Measurements from ENCODE around the gene TRHDE.

TRHDE gene

GRCh38 chr12:72281126-72281525 is 9.0 kb downstream of the TRHDE start:
- no peak overlapping the region for H3K4me3 ChIP-seq (ENCODE audit: low read depth, low read length)
- DNase-seq (ENCODE audit: low read depth): no peak
- TF ChIP-seq, protein P1, sequence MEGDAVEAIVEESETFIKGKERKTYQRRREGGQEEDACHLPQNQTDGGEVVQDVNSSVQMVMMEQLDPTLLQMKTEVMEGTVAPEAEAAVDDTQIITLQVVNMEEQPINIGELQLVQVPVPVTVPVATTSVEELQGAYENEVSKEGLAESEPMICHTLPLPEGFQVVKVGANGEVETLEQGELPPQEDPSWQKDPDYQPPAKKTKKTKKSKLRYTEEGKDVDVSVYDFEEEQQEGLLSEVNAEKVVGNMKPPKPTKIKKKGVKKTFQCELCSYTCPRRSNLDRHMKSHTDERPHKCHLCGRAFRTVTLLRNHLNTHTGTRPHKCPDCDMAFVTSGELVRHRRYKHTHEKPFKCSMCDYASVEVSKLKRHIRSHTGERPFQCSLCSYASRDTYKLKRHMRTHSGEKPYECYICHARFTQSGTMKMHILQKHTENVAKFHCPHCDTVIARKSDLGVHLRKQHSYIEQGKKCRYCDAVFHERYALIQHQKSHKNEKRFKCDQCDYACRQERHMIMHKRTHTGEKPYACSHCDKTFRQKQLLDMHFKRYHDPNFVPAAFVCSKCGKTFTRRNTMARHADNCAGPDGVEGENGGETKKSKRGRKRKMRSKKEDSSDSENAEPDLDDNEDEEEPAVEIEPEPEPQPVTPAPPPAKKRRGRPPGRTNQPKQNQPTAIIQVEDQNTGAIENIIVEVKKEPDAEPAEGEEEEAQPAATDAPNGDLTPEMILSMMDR (conservative IDR thresholded peaks at IDR 0.05; ENCODE audit: low read depth, low read length): no peak

- TF ChIP-seq, protein P1 (conservative IDR thresholded peaks at IDR 0.05; ENCODE audit: low read depth, low read length): peak; percentile 81
- no peak overlapping the region for H3K4me3 ChIP-seq (ENCODE audit: low read depth, low read length)
- DNase-seq (ENCODE audit: low read depth): peak; percentile 76
These were observed 10.6 kb downstream of the TRHDE start for GRCh38 chr12:72282721-72283120.

DNA sequence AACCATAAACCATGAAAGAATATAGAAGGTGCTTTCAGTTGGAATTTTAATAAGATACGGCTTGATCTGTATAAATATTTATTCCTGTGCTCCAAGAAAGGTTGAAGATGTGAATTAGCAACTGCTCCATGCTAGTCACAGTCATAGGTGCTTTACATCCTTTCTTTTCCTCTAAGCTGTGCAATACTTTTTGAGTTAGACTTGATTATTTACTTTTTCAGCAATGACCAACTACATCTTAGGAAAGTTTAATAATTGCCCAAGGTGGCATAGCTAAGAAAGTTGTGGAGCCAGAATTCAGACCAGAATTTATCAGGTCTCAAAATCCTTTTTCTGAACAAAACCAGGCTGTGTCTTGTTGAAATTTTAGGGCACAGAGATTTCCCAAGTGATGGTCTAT is 13.7 kb downstream of the TRHDE start:
- TF ChIP-seq, protein P1 (conservative IDR thresholded peaks at IDR 0.05; ENCODE audit: low read depth, low read length): no peak
- DNase-seq (ENCODE audit: low read depth): no peak
- H3K4me3 ChIP-seq (ENCODE audit: low read depth, low read length): no peak overlapping the region

- DNase-seq (ENCODE audit: low read depth): no peak
- no peak overlapping the region for H3K4me3 ChIP-seq (ENCODE audit: low read depth, low read length)
- TF ChIP-seq, protein P1 (conservative IDR thresholded peaks at IDR 0.05; ENCODE audit: low read depth, low read length): no peak
These were observed 14.4 kb downstream of the TRHDE start for GRCh38 chr12:72286526-72286925.

GRCh38 chr12:72288436-72288835 is 16.3 kb downstream of the TRHDE start:
- H3K4me3 ChIP-seq (ENCODE audit: low read depth, low read length): no peak overlapping the region
- TF ChIP-seq, protein P1 (conservative IDR thresholded peaks at IDR 0.05; ENCODE audit: low read depth, low read length): no peak
- no peak for DNase-seq (ENCODE audit: low read depth)

DNA sequence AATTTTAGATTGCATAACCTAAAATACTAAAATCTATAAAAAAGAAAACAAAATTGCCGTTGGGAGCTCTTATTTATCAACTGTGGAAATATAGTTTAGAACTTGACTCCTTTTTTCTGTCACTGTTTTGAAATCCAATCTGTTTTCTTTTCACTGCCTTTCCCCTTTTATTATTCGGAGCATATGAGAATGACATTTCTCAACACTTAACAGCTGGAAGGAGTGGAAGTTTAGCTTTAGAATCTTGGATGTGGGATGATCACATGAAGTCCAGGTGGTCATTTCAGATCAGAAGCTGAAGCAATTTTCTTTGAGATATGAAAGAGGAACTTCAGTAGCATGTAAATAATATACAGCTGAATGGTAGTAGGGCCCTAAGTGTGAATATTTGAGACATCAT is 16.7 kb downstream of the TRHDE start:
- DNase-seq (ENCODE audit: low read depth): peak; percentile 76
- no peak overlapping the region for H3K4me3 ChIP-seq (ENCODE audit: low read depth, low read length)
- TF ChIP-seq, protein P1 (conservative IDR thresholded peaks at IDR 0.05; ENCODE audit: low read depth, low read length): no peak

GRCh38 chr12:72289633-72290032 is 17.5 kb downstream of the TRHDE start:
- no peak for DNase-seq (ENCODE audit: low read depth)
- TF ChIP-seq, protein P1 (conservative IDR thresholded peaks at IDR 0.05; ENCODE audit: low read depth, low read length): no peak
- H3K4me3 ChIP-seq (ENCODE audit: low read depth, low read length): no peak overlapping the region

All from choroid plexus epithelial cell (primary cell).